HuH-7.5 (cell line): Measurements from ENCODE around the gene MAF.
A peak's percentile ranks its signal among the peaks of the same experiment; 100 is the strongest.

ENCODE experiments used
- DNase-seq: peaks from one replicate; pipeline ENCODE4 v3.0.0; 2011; ENCODE audit warnings: low spot score

Gene MAF

GRCh38 chr16:79600638-79601091, at the start of gene MAF:
MAF (minus strand) TSS chr16:79600737; CDS start chr16:79599902, 835 bp downstream.
- DNase-seq: peak; percentile 98

GRCh38 chr16:79648826-79649225, 48.3 kb upstream of the MAF start:
- DNase-seq: no peak

GRCh38 chr16:79647586-79647985, 47.0 kb upstream of the MAF start:
- no peak for DNase-seq

GRCh38 chr16:79645701-79646100, 45.2 kb upstream of the MAF start:
- no peak for DNase-seq

- DNase-seq: no peak
Observed at GRCh38 chr16:79644971-79645667, 44.6 kb upstream of the MAF start.

GRCh38 chr16:79642652-79643051, 42.1 kb upstream of the MAF start:
- DNase-seq: no peak

- no peak for DNase-seq
Observed at GRCh38 chr16:79640513-79641360, 40.2 kb upstream of the MAF start.

GRCh38 chr16:79639576-79640311, 39.2 kb upstream of the MAF start:
- DNase-seq: no peak

- no peak for DNase-seq
Observed at GRCh38 chr16:79638386-79638785, 37.8 kb upstream of the MAF start.

- no peak for DNase-seq
Observed at GRCh38 chr16:79635488-79635887, 35.0 kb upstream of the MAF start.

GRCh38 chr16:79634298-79634697, 33.8 kb upstream of the MAF start:
- no peak for DNase-seq

GRCh38 chr16:79632289-79632688, 31.8 kb upstream of the MAF start:
- DNase-seq: no peak

- DNase-seq: no peak
Observed at GRCh38 chr16:79628988-79629387, 28.5 kb upstream of the MAF start.

- DNase-seq: no peak
Observed at GRCh38 chr16:79628501-79628975, 28.0 kb upstream of the MAF start.

- no peak for DNase-seq
Observed at GRCh38 chr16:79627092-79627491, 26.6 kb upstream of the MAF start.

- DNase-seq: no peak
Observed at GRCh38 chr16:79625738-79626137, 25.2 kb upstream of the MAF start.

- no peak for DNase-seq
Observed at GRCh38 chr16:79623824-79624223, 23.3 kb upstream of the MAF start.

- DNase-seq: no peak
Observed at GRCh38 chr16:79623062-79623461, 22.5 kb upstream of the MAF start.

GRCh38 chr16:79621027-79621426, 20.5 kb upstream of the MAF start:
- DNase-seq: no peak

- DNase-seq: no peak
Observed at GRCh38 chr16:79618692-79619050, 18.1 kb upstream of the MAF start.

GRCh38 chr16:79618041-79618691, 17.6 kb upstream of the MAF start:
- no peak for DNase-seq

GRCh38 chr16:79613009-79613408, 12.5 kb upstream of the MAF start:
- DNase-seq: no peak
